ENCODE measurements around the gene ALPG.

The ALPG gene

GRCh38 chr2:232458051-232458660 is 51.5 kb downstream of the ALPG start:
- no peak for DNase-seq (ENCODE audit: low read depth)

- no peak for DNase-seq (ENCODE audit: low read depth)
These were observed 52.2 kb downstream of the ALPG start for GRCh38 chr2:232458661-232459418.

GRCh38 chr2:232459419-232460035 is 52.9 kb downstream of the ALPG start:
- DNase-seq (ENCODE audit: low read depth): no peak

GRCh38 chr2:232460171-232460570 is 53.5 kb downstream of the ALPG start:
- DNase-seq (ENCODE audit: low read depth): no peak

All from activated T-cell treated with anti-CD3 and anti-CD28 coated beads for 1 hour (primary cell).